GM19193 (cell line): Measurements from ENCODE around the gene DUSP22.

Experiments used
- POLR2A ChIP-seq: IDR thresholded peaks from 4 replicates; pipeline ENCODE4 v1.6.1; 2011; ENCODE audit not compliant: insufficient read depth, insufficient read length; ENCODE audit errors: extremely low read depth

The DUSP22 gene

DNA sequence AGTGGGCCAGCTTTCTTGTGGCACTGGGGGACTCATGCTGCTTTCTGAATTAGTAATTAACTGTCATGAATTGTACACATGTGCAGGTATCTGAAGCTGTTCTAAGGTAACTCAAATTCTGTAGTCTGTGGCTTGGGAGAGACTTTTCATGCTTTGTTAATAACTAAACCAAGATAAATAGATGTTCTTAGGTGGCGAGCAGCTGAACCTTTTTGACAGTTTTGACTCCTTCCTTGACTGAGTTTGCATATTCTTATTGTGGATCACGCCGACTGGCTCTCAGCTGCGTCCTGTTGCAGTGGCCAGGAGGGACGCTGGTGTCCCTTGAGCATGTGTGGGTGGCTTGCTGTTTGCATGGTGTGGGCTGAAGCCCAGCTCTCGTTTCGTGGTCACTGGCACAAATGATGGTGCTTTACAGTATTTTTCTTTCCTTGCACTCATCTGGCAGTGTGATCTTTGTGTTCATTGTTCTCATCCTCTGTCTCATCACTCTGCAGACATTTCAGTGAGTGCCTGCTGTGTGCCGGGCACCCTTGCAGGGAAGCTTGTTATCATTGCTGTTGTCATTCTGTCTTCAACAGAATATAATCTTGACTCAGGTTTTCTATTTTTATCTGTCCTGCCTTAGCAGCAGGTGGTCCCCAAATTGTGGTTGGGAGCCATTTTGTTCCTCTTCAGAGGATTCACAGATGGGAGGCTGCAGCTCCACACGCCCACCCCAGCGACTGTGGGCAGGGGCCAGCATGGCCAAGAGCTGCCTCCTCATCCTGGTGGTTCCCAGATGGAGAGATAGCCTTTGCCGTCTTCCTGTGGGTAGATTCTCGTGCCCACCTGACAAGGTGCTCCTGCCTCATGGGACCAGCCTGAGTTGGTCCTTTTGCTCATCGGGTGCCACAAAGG lies 39.6 kb downstream of the DUSP22 start:
- peak; percentile 61 for TF ChIP-seq POLR2A

DNA sequence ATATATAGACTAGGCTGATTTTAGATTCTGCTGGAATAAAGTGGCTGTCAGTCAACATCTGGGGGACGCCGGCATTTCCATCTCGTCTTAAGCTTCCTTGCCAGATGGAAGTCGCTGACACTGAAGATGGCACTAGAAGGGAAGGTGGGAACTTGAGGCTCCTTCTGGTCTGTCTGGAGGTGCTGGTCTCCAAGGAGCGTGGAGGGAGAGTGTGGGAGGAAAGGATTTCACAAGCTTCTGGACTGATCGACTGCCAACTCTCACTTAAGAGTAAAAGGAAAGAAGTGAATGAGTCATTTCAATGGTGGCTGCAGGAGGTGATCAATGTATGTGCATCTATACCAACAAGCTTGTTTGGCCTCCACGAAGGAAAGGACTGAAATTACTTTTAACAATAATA lies 40.4 kb downstream of the DUSP22 start:
- TF ChIP-seq POLR2A, result no peak

DNA sequence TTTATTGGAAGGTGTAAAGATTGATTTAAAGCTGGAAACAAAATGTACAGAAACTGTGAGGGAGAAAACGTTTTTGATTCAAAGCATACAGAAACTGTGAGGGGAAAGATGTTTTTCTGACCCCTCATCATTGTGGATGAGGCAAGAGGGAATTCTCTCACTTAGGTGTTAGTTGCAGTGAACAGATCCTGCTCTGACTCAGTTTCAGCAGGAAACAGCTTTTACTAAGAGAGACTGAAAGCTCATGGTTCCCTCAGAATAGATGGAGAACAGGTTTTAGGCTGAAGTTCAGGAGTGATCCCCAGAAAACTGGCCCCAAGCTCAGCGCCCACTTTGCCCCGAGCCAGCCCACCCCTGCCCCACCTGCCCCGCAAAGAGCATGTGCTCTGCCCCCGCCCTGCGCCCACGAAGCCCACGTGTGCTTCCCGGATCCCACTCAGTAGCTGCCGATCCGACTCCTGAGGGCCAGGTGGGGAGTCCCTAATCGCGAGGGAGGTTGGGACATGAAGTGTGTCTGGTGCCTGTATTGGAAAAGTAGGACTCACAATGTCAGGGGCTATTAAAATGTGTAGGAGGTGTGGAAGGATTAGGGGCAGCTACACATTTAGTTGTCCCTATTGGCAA lies 41.2 kb downstream of the DUSP22 start:
- TF ChIP-seq POLR2A, result no peak

DNA sequence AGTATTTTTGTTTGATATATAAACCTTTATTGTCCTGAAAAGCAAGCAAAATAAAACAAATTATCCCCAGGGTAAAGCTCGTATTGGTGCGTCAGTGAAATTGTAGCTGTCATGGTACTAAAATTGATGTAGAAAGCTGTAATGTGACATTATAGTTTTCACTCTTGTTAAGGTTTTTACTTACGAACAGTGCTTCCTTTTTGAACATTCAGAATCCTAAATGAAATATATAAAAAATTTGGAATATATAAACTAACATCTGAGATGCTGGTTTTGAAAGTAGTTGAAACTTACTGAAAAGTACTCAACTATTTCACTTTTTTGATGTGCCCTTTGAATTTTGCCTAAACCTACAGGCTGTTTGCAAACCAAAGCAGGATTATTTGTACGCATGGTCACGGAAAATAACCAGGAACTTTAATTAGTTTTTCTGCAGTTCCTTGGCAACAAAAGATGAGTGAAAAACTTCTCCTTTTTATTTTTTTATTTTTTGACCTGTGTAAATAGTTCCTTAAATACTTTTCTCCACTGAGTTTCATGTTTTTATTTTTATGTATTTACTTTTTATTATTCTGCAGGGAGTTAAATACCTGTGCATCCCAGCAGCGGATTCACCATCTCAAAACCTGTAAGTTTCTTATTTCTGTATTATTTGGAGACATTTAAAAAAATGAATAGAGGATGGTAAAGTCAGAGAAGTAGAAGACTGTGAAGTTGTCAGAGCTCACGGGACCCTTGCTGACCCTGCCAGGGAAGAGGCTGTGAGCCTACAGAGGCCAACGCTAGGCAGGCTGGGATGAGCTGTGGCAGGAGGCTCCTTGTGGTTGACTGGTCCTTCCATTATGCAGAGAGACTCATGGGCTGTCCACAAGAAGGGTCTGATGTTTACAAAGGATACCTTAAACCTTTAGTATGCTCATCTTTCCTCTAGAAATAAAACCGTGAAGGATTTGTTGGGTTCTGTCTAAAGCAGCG lies 42.5 kb downstream of the DUSP22 start:
- TF ChIP-seq POLR2A, result no peak

DNA sequence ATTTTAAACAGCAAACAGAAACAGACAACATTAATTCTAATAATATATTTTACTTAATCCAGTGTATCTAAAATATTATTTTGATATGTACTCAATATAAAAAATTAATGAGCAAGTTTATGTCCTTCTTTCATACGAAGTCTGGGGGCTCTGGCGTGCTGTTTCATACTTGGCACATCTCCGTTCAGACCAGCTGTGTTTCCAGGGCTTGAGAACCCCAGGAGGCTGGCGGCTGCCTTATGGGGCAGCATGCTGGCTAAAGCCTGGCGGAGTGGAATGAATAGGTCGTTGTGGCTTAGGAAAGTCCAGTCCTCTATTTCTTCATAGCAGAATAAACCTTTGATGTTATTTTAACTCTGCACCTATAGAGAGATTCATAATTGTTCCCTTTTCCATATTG lies 43.3 kb downstream of the DUSP22 start:
- no peak for TF ChIP-seq POLR2A

DNA sequence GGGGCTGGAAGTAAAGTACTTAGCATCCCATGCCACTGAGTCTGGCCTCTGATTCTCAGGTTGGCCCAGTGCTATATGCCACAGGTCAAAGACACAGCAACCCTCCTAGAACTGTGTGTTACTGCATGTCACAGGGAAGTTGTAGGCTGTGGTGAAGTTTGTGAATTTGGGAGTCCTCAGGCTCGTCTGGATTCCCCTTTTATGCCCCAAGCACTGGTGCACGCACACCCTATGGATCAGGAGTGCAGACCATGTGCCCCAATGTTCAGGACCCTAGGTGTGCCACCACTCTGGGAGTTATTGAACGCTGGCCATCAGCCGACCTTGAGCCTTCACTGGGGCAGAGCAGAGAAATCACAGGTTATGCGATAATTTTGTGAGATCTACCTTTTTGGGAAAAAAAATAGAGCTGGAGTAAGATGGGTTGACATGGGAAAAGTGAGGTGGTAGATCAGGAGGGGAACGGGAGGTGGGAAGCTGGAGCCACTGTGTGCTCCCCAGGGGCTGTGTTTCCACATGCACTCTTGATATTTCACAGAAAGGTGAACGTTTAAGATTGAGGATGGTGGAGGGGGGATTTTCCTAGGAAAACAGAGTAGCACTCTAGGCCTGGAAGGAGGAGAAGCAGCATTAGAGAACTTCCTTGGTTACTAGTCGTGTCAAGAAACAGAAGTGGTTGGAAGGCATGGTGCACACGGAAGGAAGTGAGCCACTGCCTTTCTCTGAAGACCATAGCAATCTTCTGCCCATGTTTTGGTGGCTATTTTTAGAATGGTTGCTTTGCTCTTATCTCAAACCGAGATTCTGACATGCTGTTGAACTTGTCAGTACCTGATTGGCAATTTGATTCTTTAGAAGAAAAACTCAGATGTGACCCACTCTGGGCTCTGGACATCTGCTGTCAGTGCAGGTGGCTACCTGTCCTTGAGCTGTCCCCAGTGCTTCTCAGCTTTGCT lies 44.1 kb downstream of the DUSP22 start:
- TF ChIP-seq POLR2A, result peak; percentile 36

DNA sequence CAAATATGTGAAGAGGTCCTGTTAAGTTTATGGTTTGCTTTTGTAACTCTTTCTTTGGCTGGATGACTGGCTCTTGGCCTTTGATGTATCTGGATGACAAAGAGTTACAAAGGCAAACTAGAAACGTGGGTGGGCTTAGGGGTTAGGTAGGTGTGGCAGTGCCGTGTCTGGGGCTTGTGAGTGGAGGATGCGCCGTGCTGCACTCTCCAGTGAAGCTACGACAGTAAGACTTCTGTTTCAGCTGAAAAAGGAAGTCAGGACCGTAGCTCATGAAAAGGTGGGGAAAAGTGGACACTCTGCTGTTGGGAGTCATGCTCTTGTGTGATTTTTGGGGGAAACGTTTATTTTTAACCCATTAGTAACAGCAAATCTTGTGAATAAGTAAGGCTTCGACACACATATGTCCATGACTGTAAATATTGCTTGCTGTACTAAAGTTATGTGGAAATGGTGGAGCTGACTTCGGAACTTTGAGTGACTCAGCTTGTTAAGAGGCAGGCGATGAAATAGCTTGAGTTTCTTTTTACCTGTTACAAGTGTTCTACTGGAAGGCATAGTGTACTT lies 45.6 kb downstream of the DUSP22 start:
- TF ChIP-seq POLR2A, result no peak

DNA sequence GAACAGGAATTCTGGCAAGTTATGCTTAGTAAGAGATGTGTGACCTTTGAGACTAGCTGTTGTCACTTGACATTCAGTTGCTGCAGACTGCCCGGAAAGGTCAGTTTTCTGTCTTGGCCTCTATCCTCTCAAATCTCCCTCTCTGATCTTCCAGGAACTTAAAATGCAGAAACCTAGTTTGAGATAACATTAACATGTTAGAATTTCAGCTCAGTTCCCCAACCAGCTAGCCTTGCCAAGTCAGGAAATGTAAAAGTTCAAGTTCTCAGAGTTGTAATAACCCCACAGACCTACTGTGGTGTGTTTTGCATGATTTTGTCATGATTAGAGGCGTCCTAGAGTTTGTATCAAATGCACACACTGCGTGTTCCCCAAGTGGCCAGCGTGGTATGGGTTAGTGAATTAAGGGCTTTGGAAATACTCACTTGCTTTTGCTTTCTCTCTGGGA lies 46.6 kb downstream of the DUSP22 start:
- TF ChIP-seq POLR2A, result no peak

DNA sequence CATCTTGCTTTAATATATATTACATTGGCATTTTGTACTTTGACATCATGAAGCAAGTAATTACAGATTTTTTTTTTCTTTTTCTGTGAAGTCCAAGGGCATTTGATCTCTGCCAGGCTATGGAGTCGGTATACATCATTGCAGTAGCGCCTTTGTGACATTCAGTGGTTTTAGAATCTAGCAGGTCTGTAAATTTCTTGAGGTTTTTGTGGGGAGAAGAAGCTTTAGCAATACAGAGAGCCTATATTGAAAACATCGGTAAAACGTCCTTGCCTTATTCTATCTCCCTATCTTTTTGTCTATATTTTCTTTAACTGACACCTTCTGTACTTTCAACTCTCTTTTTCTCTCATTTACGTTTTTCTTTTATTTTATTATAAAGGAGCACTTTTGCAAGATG lies 47.2 kb downstream of the DUSP22 start:
- TF ChIP-seq POLR2A, result no peak

DNA sequence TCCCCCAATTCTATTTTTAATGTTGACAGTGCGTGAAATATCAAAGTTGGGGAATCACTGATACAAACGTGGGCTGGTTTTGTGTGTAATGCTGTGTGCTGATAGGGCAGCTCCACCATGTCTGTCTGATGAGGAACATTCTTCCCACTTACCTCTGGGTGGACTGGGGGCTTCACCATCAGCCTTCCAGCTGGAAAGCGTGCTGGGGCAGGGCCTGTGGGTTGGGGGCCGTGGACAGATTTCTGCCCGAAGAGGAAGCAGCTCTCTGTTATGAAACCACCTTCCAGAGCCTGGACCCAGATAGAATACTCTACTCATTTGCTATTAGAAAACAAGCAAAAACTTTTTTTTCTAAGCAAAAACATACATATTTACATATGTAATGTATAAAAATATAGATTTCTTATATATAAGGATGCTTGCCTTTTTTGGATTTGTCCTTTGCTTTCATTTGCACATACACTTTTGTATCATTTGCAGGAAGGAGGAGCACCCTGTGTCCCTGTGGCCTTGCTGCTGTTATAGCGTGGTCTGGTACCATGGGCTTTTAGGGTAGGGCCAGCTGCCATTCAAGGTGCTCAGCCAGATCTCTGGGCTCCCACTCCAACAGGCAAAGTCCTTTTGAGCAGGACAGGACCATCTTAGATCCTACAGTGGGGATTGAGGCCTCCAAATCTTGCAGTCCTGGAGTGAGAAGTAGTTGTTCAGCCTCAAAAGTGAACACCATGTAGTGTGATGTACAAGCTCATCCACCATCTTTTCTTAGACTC lies 48.1 kb downstream of the DUSP22 start:
- no peak for TF ChIP-seq POLR2A

DNA sequence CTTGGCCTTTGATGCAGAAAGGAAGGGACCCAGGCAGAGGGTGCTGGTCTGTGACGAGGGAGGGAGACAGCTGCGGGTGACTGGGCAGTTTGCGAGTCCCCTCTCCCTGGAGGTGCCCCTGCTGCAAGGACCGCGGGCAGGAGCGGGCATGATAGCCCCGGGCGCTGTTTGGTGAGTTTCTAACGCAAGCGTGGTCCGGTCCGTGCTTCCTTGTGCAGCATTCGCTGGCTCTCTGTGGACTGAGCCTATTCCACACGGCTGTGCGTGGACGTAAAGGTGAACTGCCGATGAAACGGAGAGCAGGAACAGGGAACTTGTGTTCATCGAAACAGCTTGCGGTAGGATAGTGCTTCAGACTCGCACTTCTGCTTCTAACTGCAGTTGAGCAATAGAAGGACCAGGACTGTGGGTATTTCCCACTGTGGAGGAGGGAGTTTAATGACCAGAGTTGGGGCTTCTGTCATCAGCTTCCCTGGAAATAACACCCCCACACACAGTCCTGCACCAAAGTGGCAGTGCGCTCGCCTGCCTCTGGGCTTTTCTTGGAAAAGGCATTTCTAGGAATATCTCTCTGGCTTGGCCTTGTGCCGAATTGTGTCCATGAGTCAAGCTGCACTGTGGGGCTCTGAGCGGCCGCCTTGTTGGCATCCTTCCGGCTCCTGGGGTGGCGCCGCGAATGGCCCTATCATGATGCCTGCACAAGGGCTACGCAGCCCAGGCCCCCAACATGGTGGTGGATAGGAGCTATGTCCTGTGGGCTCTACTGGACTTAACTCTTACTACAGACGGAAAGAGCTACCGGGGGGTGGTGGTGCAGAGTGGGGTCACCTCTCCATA lies 48.9 kb downstream of the DUSP22 start:
- TF ChIP-seq POLR2A, result peak; percentile 56
